ENCODE results near the gene ZNF813. TPM values are rescaled to one million over a fixed set of nuclear protein-coding genes. Genes with fewer than 3 reads are reported as not detected.
A peak's percentile ranks its signal among the peaks of the same experiment; 100 is the strongest.
"Not testable (repeated sequence)": the region's sequence is repeated elsewhere in the genome, so short reads cannot be mapped to it uniquely, and the experiment has no call there.

The ZNF813 gene
- polyA plus RNA-seq, 1 experiment = 0.60 TPM

- H3K27me3 ChIP-seq (ENCODE audit: control insufficient read depth, insufficient read depth, low read length); H3K36me3 ChIP-seq (ENCODE audit: control insufficient read depth, insufficient read depth, low read length); H3K4me3 ChIP-seq (ENCODE audit: low read depth, low read length); DNase-seq (ENCODE audit: low read depth); POLR2A ChIA-PET: not testable (repeated sequence)
- TF ChIP-seq, protein P1, sequence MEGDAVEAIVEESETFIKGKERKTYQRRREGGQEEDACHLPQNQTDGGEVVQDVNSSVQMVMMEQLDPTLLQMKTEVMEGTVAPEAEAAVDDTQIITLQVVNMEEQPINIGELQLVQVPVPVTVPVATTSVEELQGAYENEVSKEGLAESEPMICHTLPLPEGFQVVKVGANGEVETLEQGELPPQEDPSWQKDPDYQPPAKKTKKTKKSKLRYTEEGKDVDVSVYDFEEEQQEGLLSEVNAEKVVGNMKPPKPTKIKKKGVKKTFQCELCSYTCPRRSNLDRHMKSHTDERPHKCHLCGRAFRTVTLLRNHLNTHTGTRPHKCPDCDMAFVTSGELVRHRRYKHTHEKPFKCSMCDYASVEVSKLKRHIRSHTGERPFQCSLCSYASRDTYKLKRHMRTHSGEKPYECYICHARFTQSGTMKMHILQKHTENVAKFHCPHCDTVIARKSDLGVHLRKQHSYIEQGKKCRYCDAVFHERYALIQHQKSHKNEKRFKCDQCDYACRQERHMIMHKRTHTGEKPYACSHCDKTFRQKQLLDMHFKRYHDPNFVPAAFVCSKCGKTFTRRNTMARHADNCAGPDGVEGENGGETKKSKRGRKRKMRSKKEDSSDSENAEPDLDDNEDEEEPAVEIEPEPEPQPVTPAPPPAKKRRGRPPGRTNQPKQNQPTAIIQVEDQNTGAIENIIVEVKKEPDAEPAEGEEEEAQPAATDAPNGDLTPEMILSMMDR (IDR thresholded peaks at IDR 0.05; ENCODE audit: insufficient read depth, low read depth, low read length) = peak; percentile 25; the same call in 1 of the 2 replicates
- CTCF ChIA-PET = interaction anchor here (1.6 to 2.0 kb wide), 2 partner anchors 8 to 79 kb away, joined by 4 to 7 read pairs; no protein-coding TSS in a partner anchor
Measured at GRCh38 chr19:53504365-53504703, 36.8 kb downstream of the ZNF813 start.

DNA sequence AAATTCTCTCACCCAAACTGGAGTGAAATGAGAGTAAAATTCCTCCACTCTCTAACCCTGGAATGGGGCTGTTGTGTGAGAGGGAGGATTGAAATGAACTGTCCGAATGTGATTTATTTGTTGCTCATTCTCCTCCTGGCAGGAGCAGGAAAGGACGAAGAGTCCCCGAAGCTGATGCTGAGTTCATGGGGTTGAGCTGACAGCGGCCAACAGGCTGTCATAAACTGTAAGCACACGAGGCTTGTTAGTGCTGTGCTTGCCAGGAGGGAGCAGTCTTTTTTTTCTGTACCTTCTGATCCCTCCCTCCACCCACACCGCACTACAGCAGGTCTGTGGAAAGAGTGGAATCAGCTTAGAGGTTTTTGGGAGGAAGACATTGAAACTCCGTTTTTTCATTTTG lies 37.4 kb downstream of the ZNF813 start:
- H3K4me3 ChIP-seq (ENCODE audit: low read depth, low read length) = no peak overlapping the region
- DNase-seq (ENCODE audit: low read depth) = no peak

DNA sequence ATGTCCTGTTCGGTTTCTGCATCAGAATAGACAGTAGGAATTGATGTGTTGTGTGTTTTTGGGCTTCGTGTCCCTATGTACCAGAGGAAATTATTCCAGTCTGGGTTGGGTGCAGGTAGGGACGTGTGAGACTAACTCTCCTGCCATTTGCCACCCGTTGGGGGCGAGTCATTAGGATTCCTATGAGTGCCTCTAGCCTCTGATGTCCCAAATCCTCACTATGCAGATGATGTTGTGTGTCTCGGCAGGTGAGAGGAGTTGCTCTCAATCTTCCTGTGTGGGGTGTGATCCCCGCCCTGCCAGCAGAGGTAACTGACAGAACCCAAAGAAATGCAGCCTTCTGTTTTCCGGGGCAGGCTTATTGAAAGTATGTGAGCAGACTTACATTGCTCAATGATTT lies 39.2 kb downstream of the ZNF813 start:
- H3K27me3 ChIP-seq (ENCODE audit: control insufficient read depth, insufficient read depth, low read length) = no peaks in the 10 kb centered on the region
- no peak overlapping the region for H3K4me3 ChIP-seq (ENCODE audit: low read depth, low read length)
- no peak for DNase-seq (ENCODE audit: low read depth)
- H3K36me3 ChIP-seq (ENCODE audit: control insufficient read depth, insufficient read depth, low read length) = no peaks in the 10 kb centered on the region
- TF ChIP-seq, protein P1 (IDR thresholded peaks at IDR 0.05; ENCODE audit: insufficient read depth, low read depth, low read length) = no peak
- POLR2A ChIA-PET = no interaction called here
- CTCF ChIA-PET = interaction anchor here (0.8 to 1.9 kb wide), 2 partner anchors 239 to 311 kb away, joined by 3 to 6 read pairs; no protein-coding TSS in a partner anchor

More for the DNA sequence above, 37.4 kb downstream of the ZNF813 start:
- no peaks in the 10 kb centered on the region for H3K27me3 ChIP-seq (ENCODE audit: control insufficient read depth, insufficient read depth, low read length)
- no peaks in the 10 kb centered on the region for H3K36me3 ChIP-seq (ENCODE audit: control insufficient read depth, insufficient read depth, low read length)
- CTCF ChIA-PET = interaction anchor here (1.2 to 1.6 kb wide), 2 partner anchors 9 to 79 kb away, joined by 4 to 5 read pairs; no protein-coding TSS in a partner anchor
- POLR2A ChIA-PET = no interaction called here
- TF ChIP-seq, protein P1 (IDR thresholded peaks at IDR 0.05; ENCODE audit: insufficient read depth, low read depth, low read length) = no peak

DNA sequence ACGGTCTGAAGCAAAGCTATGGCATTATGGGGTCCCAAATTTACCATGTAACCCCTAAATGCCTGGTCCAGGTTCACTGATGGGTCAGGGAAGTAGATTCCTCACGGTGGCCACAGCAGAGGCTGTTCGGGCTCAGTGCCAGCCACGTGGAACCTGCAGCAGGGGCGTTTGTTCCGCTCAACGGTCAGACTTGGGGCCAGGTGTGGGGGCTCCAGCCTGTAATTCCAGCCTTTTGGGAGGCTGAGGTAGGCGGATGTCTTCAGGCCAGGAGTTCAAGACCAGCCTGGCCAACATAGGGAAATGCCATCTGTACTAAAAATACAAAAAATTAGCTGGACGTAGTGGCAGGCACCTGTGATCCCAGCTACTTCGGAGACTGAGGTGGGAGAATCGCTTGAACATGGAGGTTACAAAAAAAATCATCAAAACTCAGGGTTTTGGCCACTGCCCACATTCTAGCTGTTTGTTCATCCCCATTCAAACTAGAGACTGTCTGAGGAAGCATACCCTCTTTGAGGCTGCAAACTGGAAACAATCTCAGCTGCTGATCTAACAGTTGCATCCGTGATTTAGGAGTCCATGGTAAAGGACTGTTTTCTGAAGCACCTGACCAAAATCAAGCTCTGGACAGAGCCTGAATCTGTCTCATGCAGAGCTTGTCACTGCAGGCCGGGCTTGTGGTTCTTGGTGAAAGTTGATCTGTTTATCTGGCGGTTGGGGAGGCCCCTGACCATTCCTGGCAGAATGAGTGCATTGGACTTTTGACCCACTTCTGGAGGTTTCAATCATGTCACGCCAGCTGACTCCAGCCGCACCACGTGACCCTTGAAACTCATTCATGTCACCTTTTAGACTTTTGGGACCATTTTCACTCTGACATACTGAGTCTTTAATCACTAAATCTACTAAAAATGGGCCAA lies 40.2 kb downstream of the ZNF813 start:
- Histone ChIP-seq H3K27me3 (ENCODE audit: control insufficient read depth, insufficient read depth, low read length) (no peaks in the 10 kb centered on the region), H3K36me3 (ENCODE audit: control insufficient read depth, insufficient read depth, low read length) (no peaks in the 10 kb centered on the region), H3K4me3 (ENCODE audit: low read depth, low read length) (no peak overlapping the region)
- CTCF ChIA-PET = interaction anchor here (0.8 to 1.9 kb wide), 3 partner anchors 238 to 312 kb away, joined by 3 to 6 read pairs (median 3); no protein-coding TSS in a partner anchor
- TF ChIP-seq, protein P1 (IDR thresholded peaks at IDR 0.05; ENCODE audit: insufficient read depth, low read depth, low read length) = no peak
- DNase-seq (ENCODE audit: low read depth) = no peak
- POLR2A ChIA-PET = no interaction called here

GRCh38 chr19:53509443-53509842 lies 41.9 kb downstream of the ZNF813 start:
- no peak for DNase-seq (ENCODE audit: low read depth)
- H3K36me3 ChIP-seq (ENCODE audit: control insufficient read depth, insufficient read depth, low read length) = no peaks in the 10 kb centered on the region
- no peak overlapping the region for H3K4me3 ChIP-seq (ENCODE audit: low read depth, low read length)
- POLR2A ChIA-PET = no interaction called here
- TF ChIP-seq, protein P1 (IDR thresholded peaks at IDR 0.05; ENCODE audit: insufficient read depth, low read depth, low read length) = no peak
- CTCF ChIA-PET = interaction anchor here (1.2 to 1.4 kb wide), 3 partner anchors 10 to 237 kb away, joined by 3 to 5 read pairs (median 3); no protein-coding TSS in a partner anchor
- H3K27me3 ChIP-seq (ENCODE audit: control insufficient read depth, insufficient read depth, low read length) = no peaks in the 10 kb centered on the region
